NCI-H2107 treated with DMSO at 0.1 percent for 48 hours (cell line): ENCODE data around the gene PLEKHA5.
"Not testable (repeated sequence)": the region's sequence is repeated elsewhere in the genome, so short reads cannot be mapped to it uniquely, and the experiment has no call there.

Experiments
- DNase-seq: peaks from one replicate; lab custom pipeline; 2025; ENCODE audit not compliant: unreplicated experiment; lab: John Stamatoyannopoulos, UW

The PLEKHA5 gene

GRCh38 chr12:19311165-19311564 lies 181.6 kb downstream of the PLEKHA5 start:
- no peak for DNase-seq

GRCh38 chr12:19312637-19313036 lies 183.1 kb downstream of the PLEKHA5 start:
- no peak for DNase-seq

GRCh38 chr12:19316425-19316824 lies 186.9 kb downstream of the PLEKHA5 start:
- DNase-seq = no peak

GRCh38 chr12:19322376-19322775 lies 192.8 kb downstream of the PLEKHA5 start:
- no peak for DNase-seq

GRCh38 chr12:19323805-19324204 lies 194.3 kb downstream of the PLEKHA5 start:
- no peak for DNase-seq

GRCh38 chr12:19326102-19326501 lies 196.6 kb downstream of the PLEKHA5 start:
- DNase-seq = no peak

- DNase-seq = no peak
Measured at GRCh38 chr12:19332196-19332595, 202.7 kb downstream of the PLEKHA5 start.

- no peak for DNase-seq
Measured at GRCh38 chr12:19338405-19338804, 208.9 kb downstream of the PLEKHA5 start.

GRCh38 chr12:19350850-19351249 lies 221.3 kb downstream of the PLEKHA5 start:
- DNase-seq = not testable (repeated sequence)

- no peak for DNase-seq
Measured at GRCh38 chr12:19351346-19351745, 221.8 kb downstream of the PLEKHA5 start.

GRCh38 chr12:19369691-19370148 lies 240.2 kb downstream of the PLEKHA5 start:
- DNase-seq = peak; percentile 36

GRCh38 chr12:19373586-19373985 lies 244.1 kb downstream of the PLEKHA5 start:
- DNase-seq = no peak

- no peak for DNase-seq
Measured at GRCh38 chr12:19375888-19376287, 246.4 kb downstream of the PLEKHA5 start.

GRCh38 chr12:19376691-19377090 lies 247.2 kb downstream of the PLEKHA5 start:
- DNase-seq = no peak

- DNase-seq = no peak
Measured at GRCh38 chr12:19382111-19382526, 252.6 kb downstream of the PLEKHA5 start.

GRCh38 chr12:19382563-19382962 lies 253.0 kb downstream of the PLEKHA5 start:
- no peak for DNase-seq

GRCh38 chr12:19387161-19387560 lies 257.6 kb downstream of the PLEKHA5 start:
- DNase-seq = no peak

GRCh38 chr12:19388131-19388549 lies 258.6 kb downstream of the PLEKHA5 start:
- DNase-seq = no peak

- no peak for DNase-seq
Measured at GRCh38 chr12:19390051-19390598, 260.6 kb downstream of the PLEKHA5 start.

GRCh38 chr12:19392644-19393043 lies 263.1 kb downstream of the PLEKHA5 start:
- not testable (repeated sequence) for DNase-seq

GRCh38 chr12:19394385-19394784 lies 264.9 kb downstream of the PLEKHA5 start:
- DNase-seq = no peak

- DNase-seq = no peak
Measured at GRCh38 chr12:19397534-19397933, 268.0 kb downstream of the PLEKHA5 start.
